Cardiac fibroblast (primary cell): ENCODE measurements around the gene DERL3.

ENCODE experiments used
- DNase-seq, 2 donors: peaks; one replicate each; pipeline versions ENCODE4 v3.0.0 to v3.0.0-alpha.2; 2010; ENCODE audit warnings: low read depth in 2 of 2
- H3K4me3 ChIP-seq, 2 donors: replicated peaks in 1 of 2; 1 replicate in 1 of 2; 2 replicates in 1 of 2; pipeline ENCODE4 v1.5.1; 2011; ENCODE audit warnings: low read depth in 2 of 2, low read length in 2 of 2, mild to moderate bottlenecking in 2 of 2, moderate library complexity in 1 of 2
- CTCF ChIP-seq: IDR thresholded peaks from one replicate; pipeline ENCODE4 v1.5.1; 2011; ENCODE audit warnings: low read depth, mild to moderate bottlenecking, low read length, inconsistent platforms

DERL3 gene

GRCh38 chr22:23791738-23792645 lies 46.8 kb downstream of the DERL3 start:
- H3K4me3 ChIP-seq = no peak overlapping the region
- TF ChIP-seq CTCF = no peak
- DNase-seq = no peak

- no peak for TF ChIP-seq CTCF
- no peak overlapping the region for H3K4me3 ChIP-seq
- DNase-seq = peak in 1 of 2 donors; percentile 76
These were observed 47.7 kb downstream of the DERL3 start for GRCh38 chr22:23790819-23791737.

GRCh38 chr22:23789638-23790037 lies 49.2 kb downstream of the DERL3 start:
- DNase-seq = no peak
- no peak for TF ChIP-seq CTCF
- H3K4me3 ChIP-seq = no peak overlapping the region

- DNase-seq = no peak
- no peak for TF ChIP-seq CTCF
- no peak overlapping the region for H3K4me3 ChIP-seq
These were observed 49.7 kb downstream of the DERL3 start for GRCh38 chr22:23789121-23789520.

- no peak for DNase-seq
- TF ChIP-seq CTCF = no peak
- H3K4me3 ChIP-seq = peak overlapping the region; percentile 71 to 94
These were observed 50.9 kb downstream of the DERL3 start for GRCh38 chr22:23787910-23788309.

GRCh38 chr22:23787600-23787896 lies 51.3 kb downstream of the DERL3 start:
- TF ChIP-seq CTCF = no peak
- H3K4me3 ChIP-seq = peak overlapping the region; percentile 71 to 94
- DNase-seq = no peak
